ENCODE data around the gene USP46. TPM values are rescaled to one million over a fixed set of nuclear protein-coding genes. Genes with fewer than 3 reads are reported as not detected.

The USP46 gene
- total and polyA plus RNA-seq, 5 donors, result 12.6 to 63.7 (median 55.4) TPM

DNA sequence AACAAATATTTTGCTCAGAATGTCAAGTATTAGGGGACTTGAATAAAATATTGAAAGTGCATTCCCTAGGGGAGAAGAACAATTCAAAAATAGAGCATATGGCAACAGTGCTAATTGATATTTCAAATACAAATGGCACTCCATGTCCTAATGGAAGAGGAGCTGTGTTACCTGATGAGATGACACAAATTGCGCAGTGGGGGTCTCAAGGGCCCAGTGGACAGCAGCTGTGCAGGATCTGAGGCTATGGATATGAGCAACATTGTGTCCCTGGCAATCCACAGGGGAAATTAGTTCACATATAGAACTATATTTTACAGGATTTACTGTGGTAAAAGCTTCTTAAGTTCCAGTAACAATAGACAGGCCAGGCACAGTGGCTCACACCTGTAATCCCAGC, 17.4 kb upstream of the USP46 start:
- DNase-seq, result no peak
- Histone ChIP-seq H3K4me3 (ENCODE audit: low read length) (no peak overlapping the region), H3K4me1 (ENCODE audit: control insufficient read depth, insufficient read depth, low read length) (no peaks in the 10 kb centered on the region), H3K9me3 (ENCODE audit: control insufficient read depth, low read length) (no peaks in the 10 kb centered on the region), H3K27ac (ENCODE audit: low read length) (no peak overlapping the region), H3K27me3 (ENCODE audit: control insufficient read depth, insufficient read depth) (no peaks in the 10 kb centered on the region)
- 98% methylated on average over 1 of the region's 1 CpG for WGBS
- intact Hi-C loops (cut with DNase I), result no loop called here
- ATAC-seq, result no peak

DNA sequence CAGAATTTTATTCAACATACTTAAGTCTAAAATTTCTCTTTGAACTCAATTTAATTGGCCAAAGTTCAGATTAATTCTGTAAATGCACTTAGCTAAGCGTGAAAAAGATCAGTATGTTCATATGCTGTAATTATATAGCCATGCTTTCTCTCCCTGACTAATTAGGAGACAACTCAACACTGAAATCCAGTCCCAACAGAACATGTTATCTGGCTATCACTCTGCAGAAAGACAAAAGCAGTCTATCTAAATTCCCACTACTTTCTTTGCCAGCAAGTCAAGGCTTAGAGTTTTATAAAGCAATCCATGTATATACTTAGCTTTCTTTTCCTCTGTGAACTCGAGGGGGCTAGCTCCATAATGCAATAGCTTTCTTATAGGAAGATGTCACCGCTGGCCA, 16.0 kb upstream of the USP46 start:
- Histone ChIP-seq H3K27ac (ENCODE audit: low read length) (no peak overlapping the region), H3K4me3 (ENCODE audit: low read length) (no peak overlapping the region), H3K27me3 (ENCODE audit: control insufficient read depth, insufficient read depth) (no peaks in the 10 kb centered on the region), H3K9me3 (ENCODE audit: control insufficient read depth, low read length) (no peaks in the 10 kb centered on the region), H3K4me1 (ENCODE audit: control insufficient read depth, insufficient read depth, low read length) (no peaks in the 10 kb centered on the region)
- DNase-seq (no peak), ATAC-seq (no peak)
- intact Hi-C loops (cut with DNase I), result no loop called here
- WGBS, result 72% methylated on average over 3 of the region's 3 CpGs

GRCh38 chr4:52670739-52671138, 11.6 kb upstream of the USP46 start:
- H3K27me3 ChIP-seq (ENCODE audit: control insufficient read depth, insufficient read depth), result no peaks in the 10 kb centered on the region
- H3K4me1 ChIP-seq (ENCODE audit: control insufficient read depth, insufficient read depth, low read length), result no peaks in the 10 kb centered on the region
- DNase-seq (no peak), ATAC-seq (no peak)
- H3K27ac ChIP-seq (ENCODE audit: low read length), result no peak overlapping the region
- intact Hi-C loops (cut with DNase I), result no loop called here
- no peaks in the 10 kb centered on the region for H3K9me3 ChIP-seq (ENCODE audit: control insufficient read depth, low read length)
- no peak overlapping the region for H3K4me3 ChIP-seq (ENCODE audit: low read length)
- 75% methylated on average over 2 of the region's 2 CpGs for WGBS

DNA sequence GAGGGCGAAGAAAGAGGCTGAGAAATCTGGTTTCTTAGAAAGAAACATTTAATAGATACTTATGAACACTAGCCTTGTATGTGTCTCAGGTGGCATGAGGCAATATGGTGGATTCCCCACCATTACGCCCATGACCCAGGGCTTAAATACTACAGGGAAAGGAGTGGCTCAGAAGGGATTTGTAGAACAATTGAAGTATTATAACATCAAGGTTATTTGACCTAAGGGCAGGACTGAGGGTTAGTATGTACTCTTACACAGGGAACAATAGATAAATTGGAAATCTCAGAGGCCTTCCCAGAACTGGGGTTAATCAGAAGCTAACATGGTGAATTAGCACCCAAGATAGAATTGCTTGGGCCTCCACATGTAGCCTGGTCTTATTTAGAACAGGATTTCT, 11.0 kb upstream of the USP46 start:
- Histone ChIP-seq H3K4me1 (ENCODE audit: control insufficient read depth, insufficient read depth, low read length) (no peaks in the 10 kb centered on the region), H3K9me3 (ENCODE audit: control insufficient read depth, low read length) (no peaks in the 10 kb centered on the region), H3K27ac (ENCODE audit: low read length) (no peak overlapping the region), H3K27me3 (ENCODE audit: control insufficient read depth, insufficient read depth) (no peaks in the 10 kb centered on the region), H3K4me3 (ENCODE audit: low read length) (no peak overlapping the region)
- DNase-seq (no peak), ATAC-seq (no peak)
- 95% methylated on average over 2 of the region's 2 CpGs for WGBS
- intact Hi-C loops (cut with DNase I), result no loop called here

DNA sequence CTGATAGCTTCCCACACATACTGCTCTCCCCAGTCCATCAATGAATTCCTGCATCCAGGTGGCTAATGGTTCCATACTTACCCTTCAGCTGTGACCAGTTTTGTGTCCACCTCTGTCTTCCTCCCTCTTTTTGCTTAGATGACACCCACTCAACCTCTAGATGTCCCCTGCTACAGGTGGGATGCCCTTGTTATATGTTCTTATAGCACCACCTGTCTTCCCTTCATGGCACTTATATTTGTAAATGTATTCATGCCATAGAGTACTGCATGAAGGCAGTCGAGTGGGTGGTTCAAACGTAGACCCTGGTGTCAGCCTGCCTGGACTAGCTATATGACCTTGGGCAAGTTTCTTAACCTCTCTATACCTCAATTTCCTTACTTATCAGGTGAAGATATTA, 6.5 kb upstream of the USP46 start:
- intact Hi-C loops (cut with DNase I), result no loop called here

GRCh38 chr4:52664479-52664878, 5.4 kb upstream of the USP46 start:
- Histone ChIP-seq H3K27ac (ENCODE audit: low read length) (no peak overlapping the region), H3K27me3 (ENCODE audit: control insufficient read depth, insufficient read depth) (no peaks in the 10 kb centered on the region), H3K4me1 (ENCODE audit: control insufficient read depth, insufficient read depth, low read length) (peaks cover 4% of the 10 kb centered on the region), H3K9me3 (ENCODE audit: control insufficient read depth, low read length) (no peaks in the 10 kb centered on the region), H3K4me3 (ENCODE audit: low read length) (no peak overlapping the region)
- no peak for DNase-seq
- intact Hi-C loops (cut with DNase I), result no loop called here
- no peak for ATAC-seq

More for the DNA sequence above, 6.5 kb upstream of the USP46 start:
- H3K4me3 ChIP-seq (ENCODE audit: low read length), result no peak overlapping the region
- 32% methylated on average over 2 of the region's 2 CpGs for WGBS
- no peak for DNase-seq
- H3K9me3 ChIP-seq (ENCODE audit: control insufficient read depth, low read length), result no peaks in the 10 kb centered on the region
- no peaks in the 10 kb centered on the region for H3K27me3 ChIP-seq (ENCODE audit: control insufficient read depth, insufficient read depth)
- no peak for ATAC-seq
- H3K4me1 ChIP-seq (ENCODE audit: control insufficient read depth, insufficient read depth, low read length), result peaks cover 4% of the 10 kb centered on the region
- H3K27ac ChIP-seq (ENCODE audit: low read length), result peak overlapping the region; percentile 19

DNA sequence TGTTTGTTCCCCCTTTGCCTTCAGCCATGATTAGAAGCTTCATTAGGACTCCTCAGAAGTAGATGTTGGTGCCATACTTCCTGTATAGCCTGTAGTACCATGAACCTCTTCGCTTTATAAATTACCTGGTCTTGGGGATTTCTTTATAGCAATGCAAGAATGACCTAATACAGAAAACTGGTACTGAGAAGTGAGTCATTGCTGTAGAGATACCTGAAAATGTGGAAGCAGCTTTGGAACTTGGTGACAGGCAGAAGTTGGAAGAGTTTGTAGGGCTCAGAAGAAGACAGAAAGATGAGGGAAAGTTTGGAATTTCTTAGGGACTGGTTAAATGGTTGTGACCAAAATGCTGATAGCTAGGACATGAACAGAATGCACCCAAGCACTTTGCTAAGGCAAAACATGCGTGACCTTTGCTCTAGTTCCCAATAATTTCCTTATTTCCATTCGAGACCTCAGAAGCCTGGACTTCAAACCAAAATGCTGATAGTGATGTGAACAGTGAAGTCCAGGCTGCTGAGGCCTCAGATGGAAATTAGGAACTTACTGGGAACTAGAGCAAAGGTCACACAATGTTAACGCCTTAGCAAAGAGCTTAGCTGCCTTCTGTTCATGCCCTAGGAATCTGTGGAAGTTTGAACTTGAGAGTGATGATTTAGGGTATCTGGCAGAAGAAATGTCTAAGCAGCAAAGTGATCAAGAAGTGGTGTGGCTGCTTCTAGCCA, 3.0 kb upstream of the USP46 start:
- WGBS, result 70% methylated on average over 4 of the region's 4 CpGs
- Histone ChIP-seq H3K27ac (ENCODE audit: low read length) (peak overlapping the region; percentile 38), H3K4me1 (ENCODE audit: control insufficient read depth, insufficient read depth, low read length) (peaks cover 6% of the 10 kb centered on the region), H3K4me3 (ENCODE audit: low read length) (no peak overlapping the region), H3K27me3 (ENCODE audit: control insufficient read depth, insufficient read depth) (no peaks in the 10 kb centered on the region), H3K9me3 (ENCODE audit: control insufficient read depth, low read length) (no peaks in the 10 kb centered on the region)
- intact Hi-C loops (cut with DNase I), result no loop called here
- no peak for ATAC-seq
- DNase-seq, result no peak

GRCh38 chr4:52660643-52661042, 1.5 kb upstream of the USP46 start:
- Histone ChIP-seq H3K27ac (ENCODE audit: low read length) (no peak overlapping the region), H3K9me3 (ENCODE audit: control insufficient read depth, low read length) (no peaks in the 10 kb centered on the region), H3K4me3 (ENCODE audit: low read length) (no peak overlapping the region), H3K27me3 (ENCODE audit: control insufficient read depth, insufficient read depth) (no peaks in the 10 kb centered on the region), H3K4me1 (ENCODE audit: control insufficient read depth, insufficient read depth, low read length) (peaks cover 8% of the 10 kb centered on the region)
- WGBS, result 97% methylated on average over 6 of the region's 6 CpGs
- intact Hi-C loops (cut with DNase I), result no loop called here
- ATAC-seq (no peak), DNase-seq (no peak)

DNA sequence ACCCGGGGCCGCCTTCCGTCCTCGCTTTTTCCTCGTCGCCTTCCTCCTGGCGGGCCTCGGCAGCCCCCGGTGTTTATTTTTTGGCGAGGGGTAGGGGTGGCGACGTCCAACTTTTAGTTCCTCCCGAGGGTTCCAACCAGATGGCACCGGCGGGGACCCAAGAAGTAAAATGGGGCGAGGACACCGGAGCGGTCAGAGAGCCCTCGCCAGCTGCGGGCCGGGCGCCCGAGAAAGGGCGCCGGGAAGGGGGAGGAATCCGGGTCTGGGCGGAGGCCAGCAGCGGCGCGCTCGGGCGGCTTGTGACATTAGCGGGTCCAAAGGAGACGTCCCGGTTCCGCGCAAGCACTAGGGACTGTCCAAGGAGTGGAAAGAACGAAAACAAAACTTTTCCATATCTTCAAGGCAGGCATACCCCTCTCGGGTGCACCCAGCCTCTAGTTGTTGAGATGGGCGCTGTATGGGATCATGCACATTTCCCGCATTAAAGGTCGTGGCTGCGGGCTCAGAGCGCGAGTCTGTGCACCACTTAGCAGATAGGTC, 691 bp upstream of the USP46 start:
- Histone ChIP-seq H3K9me3 (ENCODE audit: control insufficient read depth, low read length) (no peaks in the 10 kb centered on the region), H3K27ac (ENCODE audit: low read length) (peak overlapping the region; percentile 98), H3K4me1 (ENCODE audit: control insufficient read depth, insufficient read depth, low read length) (peaks cover 8% of the 10 kb centered on the region), H3K27me3 (ENCODE audit: control insufficient read depth, insufficient read depth) (no peaks in the 10 kb centered on the region), H3K4me3 (ENCODE audit: low read length) (peak overlapping the region; percentile 97)
- under 1% methylated on average over 45 of the region's 45 CpGs for WGBS
- ATAC-seq (peak; percentile 74 to 77), DNase-seq (peak; percentile 80 to 92 (median 91))
- intact Hi-C loops (cut with DNase I), result loop anchor here in 1 of 4 donors (10.0 kb wide), 2 partner anchors 75 to 115 kb away; no protein-coding TSS in a partner anchor

DNA sequence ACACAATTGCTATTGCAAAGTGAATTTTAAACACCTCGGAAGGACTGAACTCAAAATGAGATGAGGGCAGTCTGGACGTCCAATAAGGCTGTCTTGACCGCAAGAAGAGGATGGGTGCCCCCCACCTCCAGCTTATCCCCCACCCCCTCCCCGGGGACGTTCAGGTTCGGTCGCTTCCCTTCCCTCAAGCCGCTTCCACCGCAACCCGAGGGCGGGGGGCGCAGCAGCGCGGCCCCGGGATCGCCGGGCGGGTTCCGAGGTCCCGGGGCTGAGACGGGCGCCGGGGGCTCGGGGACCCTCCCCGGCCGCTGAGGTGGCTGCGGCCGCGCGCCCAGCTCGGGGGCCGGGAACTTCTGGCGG, 480 bp downstream of the USP46 start:
- peak in 1 of 3 donors; percentile 69 for DNase-seq
- intact Hi-C loops (cut with DNase I), result loop anchor here in 1 of 4 donors (10.0 kb wide), 2 partner anchors 74 to 114 kb away; no protein-coding TSS in a partner anchor
- Histone ChIP-seq H3K4me3 (ENCODE audit: low read length) (peak overlapping the region; percentile 97), H3K27me3 (ENCODE audit: control insufficient read depth, insufficient read depth) (no peaks in the 10 kb centered on the region), H3K9me3 (ENCODE audit: control insufficient read depth, low read length) (no peaks in the 10 kb centered on the region), H3K27ac (ENCODE audit: low read length) (peak overlapping the region; percentile 94), H3K4me1 (ENCODE audit: control insufficient read depth, insufficient read depth, low read length) (peaks cover 8% of the 10 kb centered on the region)
- no peak for ATAC-seq
- WGBS, result under 1% methylated on average over 33 of the region's 33 CpGs

DNA sequence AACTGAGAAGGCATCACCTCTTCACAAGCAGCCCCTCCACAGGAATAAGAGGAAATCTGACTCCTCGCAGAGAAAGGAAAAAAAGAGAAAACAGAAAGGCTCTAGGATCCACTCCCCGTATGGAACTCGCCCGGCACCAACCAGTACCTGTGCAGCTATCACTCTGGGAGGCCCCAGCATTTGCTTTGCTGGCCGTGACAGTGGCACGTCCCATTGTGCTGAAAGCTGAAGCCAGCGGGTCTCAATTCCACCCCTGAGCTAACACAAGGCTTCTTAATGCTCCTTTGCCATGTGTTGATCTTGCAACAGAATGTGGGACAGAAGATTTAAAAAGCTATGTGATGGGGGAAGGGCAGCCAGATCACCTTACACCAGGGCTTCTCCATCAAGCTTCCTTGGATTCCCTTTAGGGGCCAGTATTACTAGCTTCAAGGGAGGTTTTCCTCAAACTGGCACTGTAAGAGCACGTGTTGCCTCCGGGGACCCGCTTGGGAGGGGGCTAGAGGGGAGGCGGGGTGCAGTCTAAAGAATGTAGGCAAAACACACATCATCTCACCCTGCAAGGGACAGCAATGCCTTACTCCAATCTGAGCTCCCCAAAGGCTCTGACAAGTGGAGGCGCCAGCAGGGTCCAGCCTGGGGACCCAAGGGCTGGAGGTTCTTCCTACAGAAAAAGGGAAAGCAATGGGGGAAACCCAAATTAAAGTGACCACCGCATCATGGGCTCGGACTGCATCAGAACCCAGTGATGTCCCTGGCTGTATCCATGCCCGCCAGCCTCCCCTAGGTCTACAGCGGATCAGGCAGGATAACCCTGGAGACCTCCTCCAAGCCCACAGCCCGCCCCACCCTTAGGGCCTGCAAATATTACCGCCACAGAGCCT, 1.2 kb downstream of the USP46 start:
- peak overlapping the region; percentile 45 for H3K27ac ChIP-seq (ENCODE audit: low read length)
- peak overlapping the region; percentile 97 for H3K4me3 ChIP-seq (ENCODE audit: low read length)
- WGBS, result 42% methylated on average over 18 of the region's 18 CpGs
- peaks cover 5% of the 10 kb centered on the region for H3K4me1 ChIP-seq (ENCODE audit: control insufficient read depth, insufficient read depth, low read length)
- H3K27me3 ChIP-seq (ENCODE audit: control insufficient read depth, insufficient read depth), result no peaks in the 10 kb centered on the region
- intact Hi-C loops (cut with DNase I), result loop anchor here in 1 of 4 donors (10.0 kb wide), 2 partner anchors 73 to 113 kb away; no protein-coding TSS in a partner anchor
- ATAC-seq (no peak), DNase-seq (peak in 2 of 3 donors; percentile 50 to 57)
- no peaks in the 10 kb centered on the region for H3K9me3 ChIP-seq (ENCODE audit: control insufficient read depth, low read length)

Measured in right cardiac atrium (tissue), 5 donors.